HepG2 (cell line): Measurements from ENCODE around the gene FYTTD1. TPM values are rescaled to one million over a fixed set of nuclear protein-coding genes. Genes with fewer than 3 reads are reported as not detected.

Experiments used
- ADNP ChIP-seq: sonication (generic); formaldehyde crosslinking; IDR thresholded peaks from 2 replicates; pipeline ENCODE4 v1.4.0; 2020; ENCODE audit warnings: missing genetic modification reagents
- SUZ12 ChIP-seq: fragments of 150-350 bp; IDR thresholded peaks from 2 replicates; pipeline ENCODE4 v1.6.1; 2014; ENCODE audit warnings: low read depth, low read length
- TARDBP ChIP-seq: sonication (generic); formaldehyde crosslinking; IDR thresholded peaks from 2 replicates; pipeline ENCODE4 v1.8.0; 2022; ENCODE audit warnings: mild to moderate bottlenecking, missing genetic modification reagents
- ZBTB20 ChIP-seq: sonication (generic); formaldehyde crosslinking; IDR thresholded peaks from 2 replicates; pipeline ENCODE4 v1.8.1; 2023; ENCODE audit warnings: missing genetic modification reagents, low read depth, mild to moderate bottlenecking, borderline replicate concordance
- ZNF235 ChIP-seq: sonication (generic); formaldehyde crosslinking; IDR thresholded peaks from 2 replicates; pipeline ENCODE4 v1.8.1; 2023; ENCODE audit warnings: mild to moderate bottlenecking, missing genetic modification reagents, borderline replicate concordance
- ZNF781 ChIP-seq: sonication (generic); formaldehyde crosslinking; IDR thresholded peaks from 2 replicates; pipeline ENCODE4 v1.5.1; 2020; ENCODE audit warnings: borderline replicate concordance, mild to moderate bottlenecking, missing genetic modification reagents; ENCODE audit errors: not compliant biosample characterization
- polyA plus RNA-seq, 8 experiments: library from polyadenylated mRNA; depleted of rRNA in 3 of 8; stranded (reverse) in 7 of 8; unstranded in 1 of 8; fragments of >200 nt; fragmentation: Illumina TruSeq in 4 of 8; extraction: Trizol in 4 of 8; gene quantifications; 2 replicates each; pipeline versions ENCODE4 v1.2.1 to v1.2.3, GENCODE V29; 2011 to 2016; ENCODE audit warnings: low read depth in 4 of 8, missing spikeins in 1 of 8, mixed read lengths in 1 of 8; ENCODE audit not compliant: insufficient read depth in 1 of 8
- total RNA-seq, 5 experiments: library from RNA; depleted of rRNA; stranded (reverse); fragments of >200 nt; fragmentation: Illumina TruSeq; extraction: Trizol; gene quantifications; 2 replicates each; pipeline ENCODE4 v1.2.3, GENCODE V29; 2016; ENCODE audit warnings: low read depth in 1 of 5
- TF ChIP-seq, protein P1 (sequence below): sonication (generic); formaldehyde crosslinking; IDR thresholded peaks from 2 replicates; pipeline ENCODE4 v1.4.0; 2020; ENCODE audit warnings: missing genetic modification reagents, borderline replicate concordance
- TF ChIP-seq, protein P2 (sequence below): sonication (generic); formaldehyde crosslinking; IDR thresholded peaks from 2 replicates; pipeline ENCODE4 v1.4.0; 2020; ENCODE audit warnings: missing genetic modification reagents
- TF ChIP-seq, protein P3 (sequence below): sonication (generic); formaldehyde crosslinking; conservative IDR thresholded peaks from 2 replicates; pipeline ENCODE4 v1.4.0; 2020; ENCODE audit warnings: missing genetic modification reagents
- TF ChIP-seq, protein P4 (sequence below): sonication (generic); formaldehyde crosslinking; IDR thresholded peaks from 2 replicates; pipeline ENCODE4 v1.4.0; 2020; ENCODE audit warnings: missing genetic modification reagents; ENCODE audit errors: not compliant biosample characterization

Gene FYTTD1
- total and polyA plus RNA-seq, 2 of the 13 experiments (the other 11 are each of a cell fraction or from before 2014, with no cell fraction given) = 6.5 to 28.8 TPM

DNA sequence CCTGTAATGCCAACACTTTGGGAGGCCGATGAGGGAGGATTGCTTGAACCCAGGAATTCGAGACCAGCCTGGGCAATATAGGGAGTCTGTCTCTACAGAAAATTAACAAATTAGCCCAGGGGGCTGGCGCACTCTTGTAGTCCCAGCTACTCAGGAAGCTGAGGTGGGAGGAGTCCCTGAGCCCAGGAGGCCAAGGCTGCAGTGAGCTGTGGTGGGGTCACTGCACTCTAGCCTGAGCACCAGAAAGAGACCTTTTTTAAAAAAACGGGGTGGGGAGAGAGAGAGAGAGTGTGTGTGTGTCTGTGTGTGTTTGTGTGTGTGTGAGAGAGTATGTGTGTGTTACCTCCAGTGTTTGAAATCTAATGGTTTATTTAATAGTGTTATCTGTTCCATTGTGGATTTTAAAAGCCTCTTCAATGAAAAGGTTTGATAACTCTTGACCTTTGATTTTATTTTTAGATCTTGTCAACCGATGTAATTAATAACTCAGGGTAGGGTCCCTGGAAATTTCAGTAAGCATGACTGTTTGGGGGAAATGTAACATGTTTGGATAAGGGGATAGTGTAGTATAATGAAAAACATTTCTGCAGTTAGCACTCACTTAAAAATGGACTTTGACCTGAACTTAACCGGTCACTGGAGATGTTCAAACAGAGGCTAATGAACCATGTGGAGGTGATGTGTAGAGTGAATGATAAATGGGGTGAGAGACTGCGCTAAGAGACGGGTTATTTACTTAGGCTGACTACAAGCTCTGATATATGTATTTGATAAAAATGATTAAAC lies 71.1 kb downstream of the FYTTD1 start (continued):
- TF ChIP-seq SUZ12 (no peak), ADNP (CRISPR knock-in tag) (no peak), ZNF781 (CRISPR knock-in tag) (no peak), ZNF235 (CRISPR knock-in tag) (no peak), TARDBP (CRISPR knock-in tag) (peak; percentile 49; the same call in 1 of the 2 replicates), ZBTB20 (no peak; the same call in 1 of the 2 replicates)
- TF ChIP-seq, protein P1, sequence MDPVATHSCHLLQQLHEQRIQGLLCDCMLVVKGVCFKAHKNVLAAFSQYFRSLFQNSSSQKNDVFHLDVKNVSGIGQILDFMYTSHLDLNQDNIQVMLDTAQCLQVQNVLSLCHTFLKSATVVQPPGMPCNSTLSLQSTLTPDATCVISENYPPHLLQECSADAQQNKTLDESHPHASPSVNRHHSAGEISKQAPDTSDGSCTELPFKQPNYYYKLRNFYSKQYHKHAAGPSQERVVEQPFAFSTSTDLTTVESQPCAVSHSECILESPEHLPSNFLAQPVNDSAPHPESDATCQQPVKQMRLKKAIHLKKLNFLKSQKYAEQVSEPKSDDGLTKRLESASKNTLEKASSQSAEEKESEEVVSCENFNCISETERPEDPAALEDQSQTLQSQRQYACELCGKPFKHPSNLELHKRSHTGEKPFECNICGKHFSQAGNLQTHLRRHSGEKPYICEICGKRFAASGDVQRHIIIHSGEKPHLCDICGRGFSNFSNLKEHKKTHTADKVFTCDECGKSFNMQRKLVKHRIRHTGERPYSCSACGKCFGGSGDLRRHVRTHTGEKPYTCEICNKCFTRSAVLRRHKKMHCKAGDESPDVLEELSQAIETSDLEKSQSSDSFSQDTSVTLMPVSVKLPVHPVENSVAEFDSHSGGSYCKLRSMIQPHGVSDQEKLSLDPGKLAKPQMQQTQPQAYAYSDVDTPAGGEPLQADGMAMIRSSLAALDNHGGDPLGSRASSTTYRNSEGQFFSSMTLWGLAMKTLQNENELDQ (CRISPR knock-in tag) = no peak
- TF ChIP-seq, protein P2, sequence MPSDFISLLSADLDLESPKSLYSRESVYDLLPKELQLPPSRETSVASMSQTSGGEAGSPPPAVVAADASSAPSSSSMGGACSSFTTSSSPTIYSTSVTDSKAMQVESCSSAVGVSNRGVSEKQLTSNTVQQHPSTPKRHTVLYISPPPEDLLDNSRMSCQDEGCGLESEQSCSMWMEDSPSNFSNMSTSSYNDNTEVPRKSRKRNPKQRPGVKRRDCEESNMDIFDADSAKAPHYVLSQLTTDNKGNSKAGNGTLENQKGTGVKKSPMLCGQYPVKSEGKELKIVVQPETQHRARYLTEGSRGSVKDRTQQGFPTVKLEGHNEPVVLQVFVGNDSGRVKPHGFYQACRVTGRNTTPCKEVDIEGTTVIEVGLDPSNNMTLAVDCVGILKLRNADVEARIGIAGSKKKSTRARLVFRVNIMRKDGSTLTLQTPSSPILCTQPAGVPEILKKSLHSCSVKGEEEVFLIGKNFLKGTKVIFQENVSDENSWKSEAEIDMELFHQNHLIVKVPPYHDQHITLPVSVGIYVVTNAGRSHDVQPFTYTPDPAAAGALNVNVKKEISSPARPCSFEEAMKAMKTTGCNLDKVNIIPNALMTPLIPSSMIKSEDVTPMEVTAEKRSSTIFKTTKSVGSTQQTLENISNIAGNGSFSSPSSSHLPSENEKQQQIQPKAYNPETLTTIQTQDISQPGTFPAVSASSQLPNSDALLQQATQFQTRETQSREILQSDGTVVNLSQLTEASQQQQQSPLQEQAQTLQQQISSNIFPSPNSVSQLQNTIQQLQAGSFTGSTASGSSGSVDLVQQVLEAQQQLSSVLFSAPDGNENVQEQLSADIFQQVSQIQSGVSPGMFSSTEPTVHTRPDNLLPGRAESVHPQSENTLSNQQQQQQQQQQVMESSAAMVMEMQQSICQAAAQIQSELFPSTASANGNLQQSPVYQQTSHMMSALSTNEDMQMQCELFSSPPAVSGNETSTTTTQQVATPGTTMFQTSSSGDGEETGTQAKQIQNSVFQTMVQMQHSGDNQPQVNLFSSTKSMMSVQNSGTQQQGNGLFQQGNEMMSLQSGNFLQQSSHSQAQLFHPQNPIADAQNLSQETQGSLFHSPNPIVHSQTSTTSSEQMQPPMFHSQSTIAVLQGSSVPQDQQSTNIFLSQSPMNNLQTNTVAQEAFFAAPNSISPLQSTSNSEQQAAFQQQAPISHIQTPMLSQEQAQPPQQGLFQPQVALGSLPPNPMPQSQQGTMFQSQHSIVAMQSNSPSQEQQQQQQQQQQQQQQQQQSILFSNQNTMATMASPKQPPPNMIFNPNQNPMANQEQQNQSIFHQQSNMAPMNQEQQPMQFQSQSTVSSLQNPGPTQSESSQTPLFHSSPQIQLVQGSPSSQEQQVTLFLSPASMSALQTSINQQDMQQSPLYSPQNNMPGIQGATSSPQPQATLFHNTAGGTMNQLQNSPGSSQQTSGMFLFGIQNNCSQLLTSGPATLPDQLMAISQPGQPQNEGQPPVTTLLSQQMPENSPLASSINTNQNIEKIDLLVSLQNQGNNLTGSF (CRISPR knock-in tag) = no peak
- TF ChIP-seq, protein P3, sequence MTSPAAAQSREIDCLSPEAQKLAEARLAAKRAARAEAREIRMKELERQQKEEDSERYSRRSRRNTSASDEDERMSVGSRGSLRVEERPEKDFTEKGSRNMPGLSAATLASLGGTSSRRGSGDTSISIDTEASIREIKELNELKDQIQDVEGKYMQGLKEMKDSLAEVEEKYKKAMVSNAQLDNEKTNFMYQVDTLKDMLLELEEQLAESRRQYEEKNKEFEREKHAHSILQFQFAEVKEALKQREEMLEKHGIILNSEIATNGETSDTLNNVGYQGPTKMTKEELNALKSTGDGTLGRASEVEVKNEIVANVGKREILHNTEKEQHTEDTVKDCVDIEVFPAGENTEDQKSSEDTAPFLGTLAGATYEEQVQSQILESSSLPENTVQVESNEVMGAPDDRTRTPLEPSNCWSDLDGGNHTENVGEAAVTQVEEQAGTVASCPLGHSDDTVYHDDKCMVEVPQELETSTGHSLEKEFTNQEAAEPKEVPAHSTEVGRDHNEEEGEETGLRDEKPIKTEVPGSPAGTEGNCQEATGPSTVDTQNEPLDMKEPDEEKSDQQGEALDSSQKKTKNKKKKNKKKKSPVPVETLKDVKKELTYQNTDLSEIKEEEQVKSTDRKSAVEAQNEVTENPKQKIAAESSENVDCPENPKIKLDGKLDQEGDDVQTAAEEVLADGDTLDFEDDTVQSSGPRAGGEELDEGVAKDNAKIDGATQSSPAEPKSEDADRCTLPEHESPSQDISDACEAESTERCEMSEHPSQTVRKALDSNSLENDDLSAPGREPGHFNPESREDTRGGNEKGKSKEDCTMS = no peak
- TF ChIP-seq, protein P4, sequence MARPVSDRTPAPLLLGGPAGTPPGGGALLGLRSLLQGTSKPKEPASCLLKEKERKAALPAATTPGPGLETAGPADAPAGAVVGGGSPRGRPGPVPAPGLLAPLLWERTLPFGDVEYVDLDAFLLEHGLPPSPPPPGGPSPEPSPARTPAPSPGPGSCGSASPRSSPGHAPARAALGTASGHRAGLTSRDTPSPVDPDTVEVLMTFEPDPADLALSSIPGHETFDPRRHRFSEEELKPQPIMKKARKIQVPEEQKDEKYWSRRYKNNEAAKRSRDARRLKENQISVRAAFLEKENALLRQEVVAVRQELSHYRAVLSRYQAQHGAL (CRISPR knock-in tag) = no peak
